Lower leg skin (tissue), 4 donors: Measurements from ENCODE around the gene REV3L. TPM values are rescaled to one million over a fixed set of nuclear protein-coding genes. Genes with fewer than 3 reads are reported as not detected.
"Not testable (repeated sequence)": the region's sequence is repeated elsewhere in the genome, so short reads cannot be mapped to it uniquely, and the experiment has no call there.

ENCODE experiments used
- DNase-seq, 2 donors: peaks; one replicate each; pipeline ENCODE4 v3.0.0-alpha.2; 2019; ENCODE audit warnings: low spot score in 2 of 2
- H3K4me3 ChIP-seq: fragments of 200-600 bp; sonication (generic); 2 replicates; pipeline ENCODE4 v1.5.1; 2017; ENCODE audit warnings: mild to moderate bottlenecking, low read depth; ENCODE audit not compliant: poor library complexity, severe bottlenecking
- CTCF ChIP-seq, 3 donors: fragments of 450-650 bp; IDR thresholded peaks; one replicate each; pipeline ENCODE4 v1.5.1; 2016; ENCODE audit warnings: antibody characterized with exemption in 3 of 3, mild to moderate bottlenecking in 3 of 3, moderate library complexity in 2 of 3
- POLR2A ChIP-seq, 2 donors: fragments of 450-650 bp; IDR thresholded peaks; one replicate each; pipeline ENCODE4 v1.6.1; 2016 to 2017; ENCODE audit warnings: antibody characterized with exemption in 2 of 2, mild to moderate bottlenecking in 1 of 2, moderate library complexity in 1 of 2
- WGBS, 2 donors: methylation state at CpG; one replicate each; pipeline ENCODE4 v1.1.5; 2018; 5-methylcytosine and 5-hydroxymethylcytosine counted together
- intact Hi-C: fragments of 100-400 bp; cut with DNase I; formaldehyde crosslinking; loops from one replicate; pipeline ENCODE4 v1.15.0; 2023; ENCODE audit warnings: low total_unique reads
- total RNA-seq, 4 donors: library from RNA; depleted of rRNA; stranded (reverse); fragments of >200 nt; gene quantifications; one replicate each; pipeline ENCODE4 v1.1.0, GENCODE V29; 2016

REV3L gene
- total RNA-seq, 4 donors from 2014 or later = 25.9 to 45.9 (median 28.6) TPM

- H3K4me3 ChIP-seq = no peak overlapping the region
- TF ChIP-seq POLR2A (IDR thresholded peaks at IDR 0.05) = no peak
- TF ChIP-seq CTCF (IDR thresholded peaks at IDR 0.05) = no peak
- 29% methylated on average over 3 of the region's 3 CpGs for WGBS, 2 donors
- no peak for DNase-seq
- intact Hi-C loops = no loop called here
Observed at GRCh38 chr6:111478064-111478476, 4.9 kb downstream of the REV3L start.

- 73 to 80% methylated on average over 1 of the region's 1 CpG for WGBS, 2 donors
- no peak for TF ChIP-seq CTCF (IDR thresholded peaks at IDR 0.05)
- TF ChIP-seq POLR2A (IDR thresholded peaks at IDR 0.05) = no peak
- H3K4me3 ChIP-seq = no peak overlapping the region
- no peak for DNase-seq
- intact Hi-C loops = no loop called here
Observed at GRCh38 chr6:111477481-111477938, 5.5 kb downstream of the REV3L start.

- 88 to 94% methylated on average over 3 of the region's 3 CpGs for WGBS, 2 donors
- H3K4me3 ChIP-seq, DNase-seq, intact Hi-C loops: not testable (repeated sequence)
Observed at GRCh38 chr6:111476061-111476460, 7.0 kb downstream of the REV3L start.

GRCh38 chr6:111474771-111475170, 8.2 kb downstream of the REV3L start:
- 71 to 75% methylated on average over 2 of the region's 2 CpGs for WGBS, 2 donors
- TF ChIP-seq POLR2A (IDR thresholded peaks at IDR 0.05) = no peak
- no peak for TF ChIP-seq CTCF (IDR thresholded peaks at IDR 0.05)
- no peak overlapping the region for H3K4me3 ChIP-seq
- DNase-seq = no peak
- intact Hi-C loops = no loop called here

- WGBS, 2 donors = 52 to 74% methylated on average over 4 of the region's 4 CpGs
- no peak for DNase-seq
- no peak overlapping the region for H3K4me3 ChIP-seq
- no peak for TF ChIP-seq POLR2A (IDR thresholded peaks at IDR 0.05)
- TF ChIP-seq CTCF (IDR thresholded peaks at IDR 0.05) = no peak
- intact Hi-C loops = no loop called here
Observed at GRCh38 chr6:111474106-111474505, 8.9 kb downstream of the REV3L start.

- DNase-seq = no peak
- 95 to 96% methylated on average over 2 of the region's 2 CpGs for WGBS, 2 donors
- intact Hi-C loops = no loop called here
- H3K4me3 ChIP-seq = no peak overlapping the region
- no peak for TF ChIP-seq POLR2A (IDR thresholded peaks at IDR 0.05)
- TF ChIP-seq CTCF (IDR thresholded peaks at IDR 0.05) = no peak
Observed at GRCh38 chr6:111472933-111473435, 10.0 kb downstream of the REV3L start.
